ENCODE measurements around the gene SOAT1.
A peak's percentile ranks its signal among the peaks of the same experiment; 100 is the strongest.
"Not testable (repeated sequence)": the region's sequence is repeated elsewhere in the genome, so short reads cannot be mapped to it uniquely, and the experiment has no call there.

The SOAT1 gene

DNA sequence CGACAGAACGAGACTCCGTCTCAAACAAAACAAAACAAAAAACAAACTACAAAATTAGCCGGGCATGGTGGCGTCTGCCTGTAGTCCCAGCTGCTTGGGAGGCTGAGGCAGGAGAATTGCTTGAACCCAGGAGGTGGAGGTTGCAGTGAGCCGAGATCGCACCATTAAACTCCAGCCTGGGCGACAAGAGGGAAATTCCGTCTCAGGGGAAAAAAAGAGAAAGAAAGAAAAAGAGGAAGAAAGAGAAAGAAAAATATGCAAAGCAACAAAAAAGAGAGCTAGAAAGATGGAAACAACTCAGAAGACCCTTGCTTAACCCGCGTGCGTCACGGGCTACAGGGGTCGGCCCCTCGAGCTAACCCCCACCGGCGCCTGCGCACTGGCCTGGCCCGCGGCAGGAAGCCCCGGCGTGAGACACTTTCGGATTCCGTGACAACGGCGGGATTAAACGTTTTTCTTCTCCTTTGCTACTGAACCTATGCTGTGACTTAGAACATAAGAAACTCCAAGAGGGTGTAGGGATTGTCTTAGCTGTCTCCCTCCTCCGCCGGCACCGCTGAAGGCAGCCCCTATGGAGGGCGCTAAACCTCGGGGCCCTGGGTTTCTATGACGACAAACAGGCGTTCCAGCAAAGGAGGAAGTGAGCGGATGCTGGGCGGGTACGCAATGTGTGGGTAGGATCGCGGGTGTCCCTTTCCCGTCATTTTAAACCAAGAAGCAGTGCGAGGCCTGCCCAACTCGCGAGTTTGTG, 71.9 kb downstream of the SOAT1 start, which contains the start of gene AXDND1:
Gene AXDND1 (plus strand): TSS at position 630 of the 751 bp plus-strand sequence. CDS start 539 bp downstream, outside the sequence.
- peak; percentile 77 for DNase-seq

DNA sequence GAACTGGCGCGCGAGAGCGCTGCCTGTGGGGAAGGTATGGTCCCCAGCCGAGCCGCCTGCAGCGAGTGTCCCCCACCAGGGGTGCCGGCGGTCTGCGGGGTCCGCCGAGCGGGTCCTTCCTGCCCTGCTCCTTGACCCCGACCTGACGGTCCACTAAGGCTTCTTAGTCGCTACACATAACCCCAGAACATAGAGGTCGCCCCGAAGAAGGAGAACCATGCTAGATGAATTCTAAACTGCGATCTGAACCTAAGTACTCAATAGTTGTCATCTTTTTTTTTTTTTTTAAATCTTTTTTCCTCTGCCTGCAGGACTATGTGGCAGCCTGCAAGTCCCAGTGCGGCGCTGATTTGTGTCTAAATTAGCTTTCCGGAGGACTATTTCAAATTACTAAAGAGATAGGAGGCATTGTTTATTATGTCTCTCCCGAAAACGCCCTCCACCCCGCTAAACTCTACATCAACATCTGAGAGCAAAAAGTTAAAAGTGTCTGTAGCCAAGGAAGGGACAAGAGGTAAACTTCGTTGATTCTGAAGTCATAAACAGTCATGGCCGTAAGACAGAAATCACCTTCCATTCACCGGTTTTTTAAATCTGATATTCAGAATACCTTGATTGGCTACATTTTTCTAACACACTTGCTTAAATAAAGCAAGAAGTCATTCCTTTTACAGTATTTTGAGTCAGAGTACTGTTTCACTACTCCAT, 72.7 kb downstream of the SOAT1 start:
- no peak for DNase-seq

DNA sequence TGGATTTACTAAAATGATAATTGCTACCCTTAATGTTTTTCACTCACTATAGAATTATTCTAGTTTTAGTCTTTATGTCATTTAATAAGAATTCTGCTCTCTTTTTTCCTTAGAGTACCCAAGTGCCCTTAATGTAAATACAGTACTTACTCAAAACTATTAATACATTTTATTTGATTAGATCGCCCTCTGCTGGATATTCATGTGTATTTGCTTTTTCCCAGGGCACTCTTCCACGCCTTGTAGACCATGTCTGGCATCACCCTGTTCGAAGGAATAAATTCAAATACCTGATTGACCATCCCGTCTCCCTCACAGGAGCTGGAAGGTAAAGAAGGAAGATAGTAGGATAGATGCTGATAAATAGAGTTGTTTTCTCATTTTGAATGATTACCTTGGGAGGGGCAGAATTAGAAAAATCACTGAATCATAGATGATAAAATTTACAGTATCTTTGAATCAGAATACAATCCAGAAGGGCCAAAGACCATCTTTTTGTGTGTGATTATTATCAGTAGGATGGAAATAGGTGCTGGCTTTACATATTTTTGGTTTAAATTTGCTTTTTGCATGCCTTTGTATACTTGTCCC, 76.2 kb downstream of the SOAT1 start:
- DNase-seq = peak; percentile 67

DNA sequence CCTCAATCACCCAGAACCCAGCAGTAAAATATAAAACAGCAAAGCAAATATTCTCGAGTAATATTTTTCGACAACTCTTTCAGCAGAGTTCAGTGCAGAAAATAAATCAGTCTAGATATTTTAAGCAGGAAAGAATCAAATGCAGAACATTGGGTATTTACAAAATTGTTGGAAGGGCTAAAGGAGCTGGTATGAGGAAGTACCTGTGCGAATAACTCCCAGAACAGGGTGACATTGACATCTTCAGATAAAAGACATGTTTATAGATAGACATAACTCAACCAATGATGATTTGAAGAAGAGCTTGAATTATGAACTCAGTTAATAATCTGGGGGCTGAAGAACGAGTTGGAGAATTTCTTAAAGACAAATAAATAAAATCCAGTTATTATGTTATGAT, 78.6 kb downstream of the SOAT1 start:
- no peak for DNase-seq

DNA sequence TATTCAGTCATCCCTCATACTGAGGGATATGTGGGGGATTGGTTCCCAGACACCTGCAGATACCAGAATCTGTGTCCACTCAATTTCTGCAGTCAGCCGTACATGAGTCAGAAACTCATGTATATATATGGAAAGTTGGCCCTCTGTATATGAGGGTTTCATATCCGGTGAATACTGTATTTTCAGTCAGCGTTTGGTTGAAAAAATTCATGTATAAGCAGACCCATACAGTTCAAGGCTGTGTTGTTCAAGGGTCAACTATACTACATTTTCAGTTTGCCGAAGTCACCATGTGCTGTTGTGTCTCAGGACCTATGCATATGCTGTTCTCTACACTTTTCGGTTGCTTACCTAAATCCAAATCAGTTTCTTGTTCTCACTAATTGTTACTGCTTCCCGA, 82.6 kb downstream of the SOAT1 start:
- DNase-seq = no peak

DNA sequence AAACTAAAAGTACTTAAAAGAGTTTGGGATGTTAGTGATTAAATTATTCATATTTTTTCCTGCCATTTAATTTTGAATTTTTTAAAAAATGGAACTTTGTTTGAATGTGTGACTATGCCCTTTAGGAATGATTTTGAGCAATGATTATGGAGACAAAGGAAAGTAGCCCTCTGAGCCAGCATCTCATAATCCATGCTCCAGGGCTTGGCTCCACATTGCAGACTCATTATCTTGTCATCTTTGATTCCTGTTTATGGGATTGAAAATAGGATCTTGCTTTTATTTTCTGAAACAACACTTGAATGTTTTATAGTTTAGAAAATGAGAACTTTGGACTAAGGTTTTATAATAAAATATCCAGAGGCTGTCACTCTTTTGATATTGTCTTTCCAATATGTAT, 86.7 kb downstream of the SOAT1 start:
- DNase-seq = no peak

DNA sequence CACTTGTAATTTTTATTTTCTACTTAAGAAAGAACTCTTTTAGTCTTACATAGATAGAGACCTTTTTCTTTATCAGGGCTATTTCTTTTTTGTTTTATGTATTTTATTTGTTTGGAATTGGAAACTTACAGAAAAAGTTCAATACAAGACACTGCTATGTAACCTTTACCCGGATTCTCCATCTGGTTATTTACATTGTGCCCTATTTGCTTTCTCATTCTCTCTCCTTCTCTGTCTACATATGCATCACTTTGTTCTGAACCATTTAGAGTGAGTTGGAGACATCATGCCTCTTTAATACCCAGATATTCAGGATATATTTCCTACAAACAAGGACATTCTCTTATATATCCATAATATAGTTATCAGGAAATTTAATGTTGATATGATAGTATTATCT, 90.4 kb downstream of the SOAT1 start:
- no peak for DNase-seq

DNA sequence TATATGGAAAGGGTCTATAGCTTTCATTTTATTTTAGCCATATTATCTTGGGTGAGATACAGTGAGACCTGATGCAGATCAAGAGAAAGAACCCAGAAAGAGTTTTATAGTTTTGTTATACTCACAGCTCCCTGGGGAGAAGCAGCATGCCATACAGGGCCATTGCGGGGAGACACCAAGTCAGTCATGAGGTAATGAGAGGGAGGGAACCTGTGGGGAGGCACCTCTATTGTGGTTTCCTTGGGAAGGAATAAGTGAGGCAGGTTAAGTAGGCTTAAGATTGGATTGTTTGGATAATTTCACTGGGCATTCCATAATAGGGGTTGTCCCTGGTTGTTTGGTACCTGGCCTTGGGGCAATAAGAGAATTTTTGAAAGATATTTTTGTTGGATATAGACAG, 91.9 kb downstream of the SOAT1 start:
- no peak for DNase-seq

DNA sequence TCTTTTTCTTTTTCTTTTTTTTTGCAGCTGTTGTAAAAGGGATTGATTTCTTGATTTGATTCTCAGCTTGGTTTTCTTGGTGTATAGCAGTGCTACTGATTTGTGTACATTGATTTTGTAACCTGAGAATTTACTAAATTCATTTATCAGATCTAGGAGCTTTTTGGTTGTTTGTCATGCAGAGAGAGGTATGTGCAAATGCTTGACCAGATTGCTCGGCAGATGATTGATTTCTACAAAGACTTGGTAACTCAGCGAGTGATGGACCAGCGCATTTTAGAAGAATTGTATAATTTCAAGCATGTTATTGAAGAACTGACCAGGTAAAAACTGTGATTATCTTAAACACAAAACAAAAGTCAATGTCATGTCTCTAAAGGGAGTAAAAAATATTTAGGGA, 100.1 kb downstream of the SOAT1 start:
- no peak for DNase-seq

DNA sequence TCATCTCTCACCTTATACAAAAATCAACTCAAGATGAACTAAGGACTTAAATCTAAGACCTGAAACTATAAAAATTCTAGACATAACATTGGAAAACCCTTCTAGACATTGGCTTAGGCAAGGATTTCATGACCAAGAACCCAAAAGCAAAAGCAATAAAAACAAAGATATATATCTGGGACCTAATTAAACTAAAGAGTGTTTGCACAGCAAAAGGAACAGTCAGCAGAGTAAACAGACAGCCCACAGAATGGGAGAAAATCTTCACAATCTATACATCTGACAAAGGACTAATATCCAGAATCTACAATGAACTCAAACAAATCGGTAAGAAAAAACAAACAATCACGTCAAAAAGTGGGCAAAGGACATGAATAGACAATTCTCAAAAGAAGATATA, 105.8 kb downstream of the SOAT1 start:
- DNase-seq = not testable (repeated sequence)

All from NCI-H1092 (cell line).